Medulla oblongata (tissue), 1 donor: ENCODE measurements around the gene CPM.

Experiments
- DNase-seq: peaks from one replicate; pipeline ENCODE4 v3.0.0-alpha.2; 2015; ENCODE audit errors: extremely low spot score

The CPM gene

DNA sequence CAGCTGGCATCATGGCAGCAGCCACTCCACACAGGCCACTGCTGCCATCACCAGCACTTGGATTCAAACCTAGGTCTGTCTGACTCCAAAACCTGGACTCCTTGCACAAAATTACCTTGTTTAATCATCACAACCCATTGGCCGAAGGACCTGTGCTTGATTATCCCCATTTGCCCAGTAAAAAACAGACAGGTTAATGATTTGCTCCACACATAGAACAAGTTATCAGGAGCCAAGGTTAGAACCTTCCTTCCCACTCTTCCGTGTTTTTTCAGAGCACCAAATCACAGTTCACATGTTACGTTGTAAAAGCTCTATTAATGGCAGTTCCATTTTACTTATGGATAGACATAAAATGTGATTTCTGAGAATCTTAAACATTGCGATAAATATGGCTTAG is 23.5 kb upstream of the CPM start:
- no peak for DNase-seq

DNA sequence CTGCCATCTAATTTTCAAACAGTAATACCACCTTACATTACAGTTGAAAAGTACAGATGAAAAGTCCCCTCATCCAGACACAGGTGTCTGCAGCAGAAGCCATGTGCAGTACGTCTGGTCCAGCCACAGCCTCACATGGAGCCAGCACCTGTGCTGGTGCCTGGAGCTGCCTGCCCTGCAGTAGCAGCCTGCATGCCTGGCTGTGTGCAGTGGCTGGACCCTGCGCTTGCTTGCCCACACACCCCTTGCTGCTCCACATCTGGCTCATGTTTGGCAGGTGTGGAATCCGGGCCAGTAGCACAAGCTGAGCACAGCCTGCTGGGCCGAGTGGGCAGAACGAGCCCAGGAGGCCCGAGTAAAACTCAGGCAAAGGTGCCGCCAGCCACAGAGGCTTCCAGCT is 21.8 kb upstream of the CPM start:
- DNase-seq = no peak

DNA sequence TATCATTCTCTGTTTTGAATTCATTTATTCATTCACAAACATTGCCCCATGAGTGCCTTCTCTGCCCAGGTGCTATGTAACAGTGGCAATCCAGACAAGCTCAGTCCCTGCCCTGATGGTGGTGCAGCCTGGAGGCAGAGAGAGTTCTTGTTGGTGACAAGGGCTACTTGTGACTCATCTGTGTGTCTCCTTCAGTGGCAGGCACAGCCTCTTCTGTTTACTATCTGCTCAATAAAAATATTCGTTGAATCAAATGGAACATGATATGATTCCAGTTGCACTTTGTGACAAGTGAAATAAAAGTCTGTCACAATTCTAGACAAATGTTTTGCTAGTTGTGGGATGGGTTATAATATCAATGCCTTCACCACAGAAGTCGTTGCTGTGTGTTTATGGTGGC is 20.6 kb upstream of the CPM start:
- no peak for DNase-seq

DNA sequence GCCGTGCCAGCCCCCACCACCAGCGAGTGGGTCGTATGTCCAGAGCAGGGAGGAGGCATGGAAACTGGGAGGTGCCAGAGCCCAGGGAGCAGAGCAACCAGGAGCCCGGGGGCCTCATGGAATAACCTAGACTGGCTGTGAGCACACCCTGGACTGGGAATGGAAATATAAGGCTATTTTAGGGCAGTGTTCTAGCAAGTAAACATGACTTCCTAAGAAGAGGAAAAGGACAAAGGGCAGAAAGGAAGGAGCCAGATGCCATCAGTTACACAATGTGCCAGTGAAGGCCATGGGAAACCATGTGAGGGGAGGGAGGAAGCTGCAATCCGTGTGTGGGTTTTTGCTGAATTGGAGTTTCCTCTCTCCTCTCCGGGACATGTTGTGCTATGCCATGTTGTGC is 18.7 kb upstream of the CPM start:
- peak; percentile 48 for DNase-seq

DNA sequence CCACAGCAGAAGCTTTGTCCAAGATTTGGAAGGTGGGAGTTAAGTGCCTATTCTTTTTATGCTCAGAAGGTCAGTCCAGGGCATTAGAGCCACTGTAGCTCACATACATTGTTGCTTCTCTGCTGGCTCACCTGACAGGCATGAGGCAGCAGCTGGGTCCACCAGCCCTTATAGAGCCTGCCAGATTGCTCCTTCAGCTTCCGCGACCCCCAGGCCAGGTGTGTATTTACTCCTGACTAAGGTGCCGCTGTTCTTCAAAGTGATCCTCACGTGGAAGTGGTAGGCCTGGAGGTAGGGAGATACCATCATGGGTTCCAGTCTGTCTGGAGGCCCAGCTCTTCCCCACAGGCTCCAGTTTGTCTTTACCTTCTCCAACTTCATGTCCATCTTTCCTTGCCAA is 17.5 kb upstream of the CPM start:
- no peak for DNase-seq

DNA sequence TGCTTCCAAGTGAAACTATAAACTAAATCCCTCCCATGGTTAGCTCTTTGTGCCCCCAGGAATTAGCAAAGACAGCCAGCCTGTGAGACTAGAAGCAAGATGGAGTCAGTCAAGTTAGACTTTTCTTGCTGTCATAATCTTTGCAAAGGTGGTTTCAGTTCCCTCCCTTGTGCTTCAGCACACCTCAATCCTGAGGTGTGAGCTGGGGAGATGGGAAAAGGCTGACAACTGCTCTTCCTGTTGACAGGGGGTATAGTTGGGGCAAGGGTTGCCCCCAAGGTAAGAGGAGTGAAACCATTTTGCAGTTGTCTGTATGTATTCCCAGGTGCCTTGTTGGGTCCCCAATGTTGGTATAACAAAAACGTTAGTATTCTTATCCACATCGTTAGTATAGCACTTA is 12.3 kb upstream of the CPM start:
- no peak for DNase-seq

DNA sequence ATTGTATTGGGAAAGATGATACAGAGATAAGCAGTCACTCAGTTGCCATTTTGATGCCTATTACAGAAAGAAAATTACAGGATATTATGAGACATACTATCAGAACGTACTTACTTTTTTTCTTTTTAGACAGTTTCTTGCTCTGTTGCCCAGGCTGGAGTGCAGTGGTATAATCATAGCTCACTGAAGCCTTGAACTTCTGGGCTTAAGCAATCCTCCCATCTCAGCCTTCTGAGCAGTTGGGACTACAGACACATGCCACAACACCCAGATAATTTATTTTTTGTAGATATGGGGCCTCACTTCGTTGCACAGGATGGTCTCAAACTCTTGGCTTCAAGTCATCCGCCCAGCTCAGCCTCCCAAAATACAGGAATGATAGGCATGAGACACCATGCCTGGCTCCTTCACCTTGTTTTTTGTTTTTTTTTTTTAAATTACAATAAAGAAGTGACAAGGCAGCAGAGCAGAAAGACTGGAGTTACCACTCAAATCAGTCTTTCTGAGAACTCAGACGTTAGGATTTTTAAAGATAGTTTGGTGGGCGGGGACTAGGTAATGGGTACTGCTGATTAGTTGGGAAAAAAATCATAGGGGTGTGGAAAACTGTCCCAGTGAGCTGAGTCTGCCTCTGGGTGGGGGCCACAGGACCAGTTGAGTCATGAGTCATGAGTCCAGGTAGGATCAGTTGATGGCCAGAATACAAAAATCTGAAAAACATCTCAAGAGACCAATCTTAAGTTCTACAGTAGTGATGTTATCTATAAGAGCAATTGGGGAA is 11.5 kb upstream of the CPM start:
- DNase-seq = no peak

DNA sequence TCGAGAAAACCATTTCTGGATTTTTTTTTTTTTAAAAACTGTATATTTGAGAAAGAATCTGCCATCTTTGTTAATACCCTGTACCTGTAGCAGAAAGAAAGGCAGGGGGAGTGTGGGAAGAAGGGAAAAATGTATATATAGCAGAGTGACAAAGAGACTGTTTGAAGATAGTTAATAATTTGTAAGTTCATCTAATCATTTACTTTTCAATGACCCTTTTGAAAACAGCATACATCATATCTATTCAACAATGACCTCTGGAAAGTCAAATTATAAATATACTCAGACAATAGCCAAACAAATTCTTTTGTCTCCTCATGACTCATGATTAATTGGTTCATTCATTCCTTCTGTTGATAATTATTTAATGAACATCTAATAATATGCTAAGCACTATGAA is 10.9 kb upstream of the CPM start:
- no peak for DNase-seq

DNA sequence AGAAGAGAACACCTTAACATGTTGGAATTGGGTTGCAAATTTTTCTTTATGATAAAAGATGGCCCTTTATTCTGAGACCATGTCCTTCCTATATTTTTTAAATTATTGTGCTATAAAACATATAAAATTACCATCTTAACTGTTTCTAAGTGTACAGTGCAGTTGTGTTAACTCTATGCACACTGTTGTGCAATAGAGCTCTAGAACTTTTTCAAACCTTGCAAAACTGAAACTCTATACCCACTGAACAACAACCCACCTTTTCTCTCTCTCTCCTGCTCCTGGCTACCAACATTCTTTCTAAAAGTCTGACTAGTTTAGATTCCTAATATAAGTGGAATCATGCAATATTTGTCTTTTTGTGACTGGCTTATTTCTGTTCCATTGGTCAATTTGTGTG is 7.8 kb upstream of the CPM start:
- DNase-seq = no peak

DNA sequence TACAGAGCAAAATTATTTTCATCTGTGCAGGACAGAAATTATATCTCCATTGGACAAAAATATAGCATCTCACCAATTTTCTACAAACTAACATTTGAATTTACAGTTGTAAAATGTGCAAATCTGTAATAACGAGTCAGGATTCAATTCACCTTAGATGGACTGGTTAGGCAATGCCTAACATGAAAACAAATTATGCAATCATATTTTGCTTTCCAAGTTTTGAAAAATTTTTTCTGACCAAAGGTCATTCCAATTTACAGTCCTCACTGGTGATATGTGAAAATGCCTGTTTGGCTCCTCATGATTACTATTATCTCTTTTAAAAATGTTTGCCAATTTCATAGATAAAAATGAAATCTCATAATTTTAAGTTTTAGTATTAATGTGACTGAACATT is 6.5 kb upstream of the CPM start:
- DNase-seq = no peak

DNA sequence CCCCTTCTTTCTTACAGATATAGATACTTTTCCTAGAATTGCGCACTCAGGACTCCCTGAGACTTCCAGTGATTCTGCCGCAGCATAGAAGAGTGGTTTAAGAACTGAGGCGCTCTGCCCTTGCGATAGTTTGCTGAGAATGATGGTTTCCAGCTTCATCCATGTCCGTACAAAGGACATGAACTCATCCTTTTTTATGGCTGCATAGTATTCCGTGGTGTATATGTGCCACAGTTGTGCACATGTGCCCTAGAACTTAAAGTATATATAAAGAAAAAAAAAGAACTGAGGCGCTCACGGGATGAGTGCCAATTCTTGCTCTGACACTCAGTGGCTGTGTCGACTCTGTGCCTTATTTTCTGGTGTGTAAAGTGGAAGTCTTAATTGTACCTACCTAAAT is 1.4 kb upstream of the CPM start:
- DNase-seq = no peak

DNA sequence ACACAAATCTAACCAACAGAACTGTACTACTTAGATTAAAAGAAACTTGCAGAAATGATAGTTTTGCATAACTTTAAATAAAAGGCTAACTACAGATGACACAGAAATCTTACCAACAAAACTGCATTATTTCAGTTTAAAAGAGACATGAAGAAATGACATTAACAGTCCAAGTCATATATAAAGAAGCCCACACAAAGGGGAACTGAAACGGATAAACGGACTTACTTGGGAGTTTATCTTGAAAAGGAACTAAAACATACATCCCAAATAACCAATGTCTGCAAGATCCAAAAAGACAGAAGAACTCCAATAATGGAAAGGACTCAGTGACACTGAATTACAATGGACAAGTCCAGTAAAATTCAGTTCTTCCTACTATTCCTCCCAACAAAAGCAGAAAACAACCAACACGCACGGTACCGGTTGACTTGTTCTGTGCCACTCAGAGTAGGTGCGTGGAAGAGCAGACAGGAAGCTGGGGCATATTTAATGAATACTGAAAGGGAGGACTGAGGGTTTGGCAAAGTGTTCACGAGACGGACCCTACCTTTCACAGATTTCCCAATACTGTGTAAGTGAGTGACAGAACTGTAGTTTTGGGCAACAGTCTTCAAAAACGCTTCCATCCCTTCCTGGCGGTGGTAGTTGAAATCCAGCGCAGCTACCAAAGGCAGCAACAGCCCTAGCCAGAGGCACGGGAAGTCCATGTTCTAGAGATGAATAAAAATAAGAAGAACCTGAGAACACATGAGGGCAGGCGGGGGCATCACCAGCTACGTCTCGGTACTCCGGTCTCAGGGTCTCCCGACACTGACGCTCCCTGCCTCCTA is 627 bp downstream of the CPM start:
- DNase-seq = peak; percentile 73

DNA sequence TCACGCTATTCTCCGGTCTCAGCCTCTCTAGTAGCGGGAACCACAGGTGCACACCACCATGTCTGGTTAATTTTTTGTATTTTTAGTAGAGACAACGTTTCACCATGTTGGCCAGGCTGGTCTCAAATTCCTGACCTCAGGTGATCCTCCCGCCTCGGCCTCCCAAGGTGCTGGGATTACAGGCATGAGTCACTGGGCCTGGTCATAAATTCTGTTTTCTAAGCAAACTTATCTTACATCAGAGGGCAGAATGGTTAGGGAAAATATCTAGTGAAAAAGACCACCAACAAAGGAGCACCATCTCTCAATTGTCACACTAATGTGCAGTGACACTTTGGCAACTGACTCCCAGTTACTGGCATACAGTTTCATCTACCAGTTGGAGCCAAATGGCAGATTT is 2.8 kb downstream of the CPM start:
- no peak for DNase-seq

DNA sequence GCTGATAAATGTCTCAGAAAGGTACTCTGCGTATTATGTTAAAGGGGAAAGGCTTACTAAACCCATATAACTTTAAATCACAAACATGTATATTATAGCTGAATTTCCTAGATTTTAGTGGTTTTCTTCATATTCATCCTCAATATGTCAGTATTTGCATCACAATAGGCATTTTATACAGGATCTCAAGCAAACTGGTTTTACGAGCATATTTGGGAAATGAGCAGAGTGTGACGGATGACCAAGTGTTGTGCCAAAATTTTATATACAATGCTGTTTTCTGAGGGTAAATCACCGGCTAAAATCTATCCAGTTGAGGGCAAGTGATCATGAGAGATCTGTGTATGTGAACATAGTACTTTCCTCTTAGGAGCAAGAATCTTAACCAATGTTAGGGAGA is 8.4 kb downstream of the CPM start:
- no peak for DNase-seq

DNA sequence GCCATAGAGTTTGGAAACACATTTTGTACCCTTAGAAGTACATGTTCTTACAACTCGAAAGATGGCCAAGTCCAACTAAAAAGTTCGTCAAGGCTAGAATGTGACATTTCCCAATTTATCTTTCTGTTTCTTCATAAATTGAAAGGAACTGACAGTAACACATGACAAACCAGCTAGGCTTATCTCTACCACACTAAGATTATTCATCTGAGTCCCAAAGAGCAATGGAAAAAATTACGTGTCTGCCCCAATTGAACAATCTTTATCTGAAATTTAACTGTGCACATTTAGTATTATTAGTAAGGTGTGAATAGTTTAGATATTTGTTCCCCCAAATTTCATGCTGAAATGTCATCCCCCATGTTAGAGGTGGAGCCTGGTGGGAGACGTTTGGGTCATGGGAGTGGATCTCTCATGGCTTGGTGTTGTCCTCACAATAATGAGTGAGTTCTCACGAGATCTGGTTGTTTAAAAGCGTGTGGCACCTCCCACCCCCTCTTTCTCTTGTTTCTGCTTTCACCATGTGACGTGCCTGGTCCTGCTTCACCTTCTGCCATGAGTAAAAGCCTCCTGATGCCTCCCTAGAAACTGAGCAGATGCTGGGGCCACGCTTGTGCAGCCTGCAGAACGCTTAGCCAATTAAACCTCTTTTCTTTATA is 13.3 kb downstream of the CPM start:
- no peak for DNase-seq

DNA sequence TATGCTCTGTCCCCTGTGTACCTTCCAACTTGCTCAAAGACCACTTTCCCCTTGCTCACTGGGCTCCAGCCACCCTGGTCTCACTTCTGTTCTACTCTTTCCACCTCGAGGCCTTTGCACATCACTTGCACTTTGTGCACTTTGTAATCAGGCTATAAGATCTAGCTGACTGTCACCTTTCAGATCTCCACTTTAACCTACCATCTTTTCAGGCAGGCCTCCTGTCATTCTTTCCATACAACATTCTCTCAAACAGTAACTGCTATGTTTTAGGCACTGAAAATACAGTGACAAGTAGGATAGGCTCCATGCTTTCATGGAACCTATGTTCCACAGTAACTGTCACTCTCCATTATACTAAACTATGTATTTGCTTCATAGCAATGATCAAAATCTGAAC is 14.0 kb downstream of the CPM start:
- no peak for DNase-seq

DNA sequence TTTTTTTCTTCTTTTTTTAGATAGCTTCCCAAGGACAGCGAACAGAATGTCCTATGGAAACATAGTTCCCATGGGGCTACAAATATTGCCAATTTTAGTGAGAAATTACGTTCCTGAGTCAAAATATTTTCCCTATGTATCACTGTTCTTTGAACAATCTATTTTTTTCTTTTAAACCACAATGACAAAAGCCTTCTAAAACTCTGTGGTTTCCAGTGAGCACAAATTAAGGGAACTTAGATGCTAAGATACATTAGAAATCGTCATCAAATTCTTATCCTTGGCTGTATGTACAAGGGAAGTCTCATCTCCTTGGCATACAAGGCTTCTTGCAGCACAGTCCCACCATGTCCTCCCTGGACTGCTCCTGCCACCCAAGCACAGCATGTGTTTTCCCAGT is 17.9 kb downstream of the CPM start:
- DNase-seq = no peak

DNA sequence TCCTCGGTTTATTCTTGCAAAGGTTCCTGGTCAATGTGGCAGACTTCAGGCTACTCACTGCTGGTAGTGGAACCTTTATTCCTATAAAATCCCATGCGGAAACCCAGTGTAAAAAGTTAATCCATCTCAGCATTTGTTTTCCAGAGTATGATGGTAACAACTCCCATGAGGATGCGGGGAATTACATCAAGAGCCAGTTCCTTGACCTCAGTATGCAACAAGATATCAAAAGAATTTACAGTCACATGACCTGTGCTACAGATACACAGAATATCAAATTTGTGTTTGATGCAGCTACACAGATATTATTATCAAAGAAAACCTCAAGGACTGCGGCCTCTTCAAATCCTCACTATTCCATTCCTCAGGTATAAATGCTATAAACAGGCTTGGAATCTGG is 19.3 kb downstream of the CPM start:
- DNase-seq = no peak

DNA sequence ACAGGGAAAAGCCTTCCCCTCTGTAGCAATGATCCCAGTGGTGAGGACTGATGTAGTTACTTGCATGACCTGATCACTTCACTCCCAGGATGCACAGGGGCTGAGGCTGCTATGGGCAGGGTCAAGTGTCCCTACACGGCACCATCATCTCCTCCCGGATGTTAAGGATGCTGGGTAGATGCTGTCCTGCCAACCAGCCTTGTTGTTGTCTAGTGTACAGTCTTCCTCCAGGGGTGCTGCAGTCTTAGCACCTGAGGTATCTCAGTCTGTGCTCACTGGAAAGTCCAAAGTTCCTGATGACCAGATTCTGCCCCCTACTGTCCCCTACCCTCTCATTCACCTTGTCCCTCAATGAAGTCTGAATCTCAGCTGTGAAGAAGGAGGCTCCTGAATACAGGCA is 20.1 kb downstream of the CPM start:
- DNase-seq = no peak

DNA sequence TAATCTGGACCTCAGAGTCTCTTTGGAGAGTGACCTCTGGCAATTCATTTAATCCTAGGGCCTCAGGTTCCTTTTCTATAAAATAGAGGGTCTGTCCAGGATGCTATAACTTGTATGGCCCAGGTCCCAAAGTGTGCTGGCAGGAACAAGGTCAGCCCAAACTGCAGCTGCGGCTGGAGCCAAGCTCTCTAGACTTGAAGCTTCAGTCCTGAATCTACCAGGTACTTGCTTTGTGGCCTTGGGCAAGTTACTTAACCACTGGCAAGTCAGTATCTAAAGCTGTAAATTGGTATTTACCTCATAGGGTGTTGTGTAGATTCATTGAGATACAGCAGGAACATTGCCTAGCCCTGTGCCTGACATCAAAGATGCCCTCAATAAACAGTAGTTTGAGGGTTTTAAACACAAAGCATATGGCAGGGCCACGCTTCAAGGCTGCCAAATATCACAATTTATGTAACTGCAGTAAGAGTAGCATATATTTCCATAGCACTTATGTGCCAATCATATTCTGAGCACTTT is 21.7 kb downstream of the CPM start:
- no peak for DNase-seq

DNA sequence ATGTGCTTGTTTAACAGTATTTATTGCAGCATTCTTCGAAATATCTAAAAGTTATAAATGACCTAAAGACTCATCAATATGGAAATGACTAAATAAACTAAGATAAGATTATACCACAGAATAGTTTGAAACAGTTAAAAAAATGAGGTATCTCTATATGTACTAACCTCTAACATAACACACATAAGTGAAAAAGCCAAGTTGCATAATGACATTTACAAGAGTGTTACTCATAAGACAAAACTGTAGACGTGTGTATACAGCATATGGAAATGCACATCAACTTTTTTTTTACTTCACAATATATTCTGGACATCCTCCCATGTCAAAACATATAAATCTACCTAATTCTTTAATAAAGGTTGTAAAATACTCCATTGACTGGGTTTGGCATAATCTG is 22.8 kb downstream of the CPM start:
- DNase-seq = no peak

DNA sequence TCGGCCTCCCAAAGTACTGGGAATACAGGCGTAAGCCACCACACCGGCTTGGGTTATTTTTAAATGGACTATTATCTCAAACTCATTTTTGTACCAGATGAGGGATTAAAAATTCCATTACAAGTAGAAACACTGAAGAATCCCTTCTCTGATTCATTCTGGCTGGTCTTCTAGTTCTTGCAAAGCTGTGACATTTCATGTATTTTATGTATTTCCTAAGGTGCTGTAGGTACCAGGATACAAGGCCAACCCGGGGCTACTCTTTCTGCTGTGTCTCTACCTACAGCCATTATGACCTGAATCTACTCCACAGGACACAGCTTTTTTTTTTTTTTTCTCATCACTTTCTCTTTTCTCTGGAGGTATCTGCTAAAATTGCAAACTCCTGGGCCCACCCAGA is 24.9 kb downstream of the CPM start:
- no peak for DNase-seq

DNA sequence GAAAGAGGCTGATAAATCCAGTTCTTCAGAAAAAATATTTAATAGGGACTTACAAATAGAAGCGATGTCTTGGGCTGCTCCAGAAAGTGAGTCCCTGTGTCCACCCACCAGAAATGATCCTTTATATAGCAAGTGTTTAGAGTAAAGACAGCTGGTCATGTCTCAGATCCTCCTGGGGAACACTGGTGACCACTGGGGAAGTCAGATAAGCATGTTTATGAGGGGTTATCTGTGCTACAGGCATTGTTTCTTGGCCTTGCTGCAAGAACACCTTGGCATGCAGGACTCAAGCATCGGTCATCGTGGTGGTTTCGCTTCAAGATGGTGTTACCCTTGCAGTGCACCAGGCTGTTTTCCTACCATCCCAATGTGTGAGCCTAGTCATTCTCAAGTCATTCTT is 27.2 kb downstream of the CPM start:
- DNase-seq = no peak
